ENCODE results near the gene PTPRK. TPM values are rescaled to one million over a fixed set of nuclear protein-coding genes. Genes with fewer than 3 reads are reported as not detected.
A peak's percentile ranks its signal among the peaks of the same experiment; 100 is the strongest.

The PTPRK gene
- total RNA-seq, 1 experiment from 2014 or later = 69.4 TPM

DNA sequence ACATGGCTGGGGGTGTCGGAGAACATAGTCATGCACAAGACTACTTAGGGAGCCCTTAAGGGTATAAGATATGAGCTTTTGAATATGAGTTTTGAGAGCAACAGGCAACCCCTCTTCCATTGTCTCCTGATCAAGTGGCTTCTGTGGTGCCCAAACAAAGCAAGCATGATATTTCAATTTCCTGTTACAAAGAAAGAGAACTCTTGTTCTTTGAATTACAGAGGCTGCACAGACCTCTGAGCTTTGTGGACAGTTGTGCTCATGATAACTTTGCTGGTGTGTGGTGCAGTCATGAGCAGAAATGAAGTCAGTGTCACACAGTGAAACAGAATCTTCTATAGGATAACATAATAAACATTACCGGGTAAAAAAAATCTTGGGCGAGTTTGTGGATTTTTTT is 552.7 kb downstream of the PTPRK start:
- DNase-seq (ENCODE audit: low read depth) = no peak

DNA sequence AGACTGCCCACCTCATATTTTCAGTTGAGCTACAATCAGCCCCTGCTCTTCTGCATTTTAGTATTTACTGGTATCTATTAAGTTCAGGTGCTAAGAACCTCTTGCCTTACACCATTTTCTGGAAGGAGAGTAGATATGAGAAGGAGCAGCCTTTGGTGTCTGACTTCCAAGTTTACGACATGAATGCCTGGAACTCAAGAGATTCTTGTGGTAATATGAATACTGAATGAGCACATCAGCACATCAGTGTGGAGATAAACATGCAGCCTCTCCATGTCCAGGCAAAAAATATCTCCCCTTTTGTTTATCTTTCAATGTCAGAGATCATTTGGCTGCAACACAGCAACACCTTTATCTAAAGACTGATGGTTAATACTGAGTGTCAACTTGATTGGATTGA is 553.8 kb downstream of the PTPRK start:
- DNase-seq (ENCODE audit: low read depth) = no peak

DNA sequence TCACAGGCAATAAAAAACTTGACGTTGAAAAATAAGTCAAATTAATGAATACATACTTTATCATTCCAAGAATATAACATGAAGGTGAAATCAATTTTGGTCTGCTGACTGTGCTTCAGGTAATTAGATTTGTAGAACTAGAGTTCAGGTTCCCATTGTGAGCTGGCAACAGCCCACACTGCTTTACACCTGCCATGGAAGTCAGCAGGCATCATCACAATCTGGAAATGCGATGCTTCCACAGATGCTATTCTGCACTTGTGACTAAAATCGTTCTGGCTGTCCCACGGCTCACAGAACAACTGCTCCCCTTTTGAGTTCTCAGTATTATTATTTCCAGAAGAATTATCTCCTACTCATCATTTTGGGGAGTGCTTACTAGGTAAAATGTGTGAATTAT is 556.9 kb downstream of the PTPRK start:
- no peak for DNase-seq (ENCODE audit: low read depth)

DNA sequence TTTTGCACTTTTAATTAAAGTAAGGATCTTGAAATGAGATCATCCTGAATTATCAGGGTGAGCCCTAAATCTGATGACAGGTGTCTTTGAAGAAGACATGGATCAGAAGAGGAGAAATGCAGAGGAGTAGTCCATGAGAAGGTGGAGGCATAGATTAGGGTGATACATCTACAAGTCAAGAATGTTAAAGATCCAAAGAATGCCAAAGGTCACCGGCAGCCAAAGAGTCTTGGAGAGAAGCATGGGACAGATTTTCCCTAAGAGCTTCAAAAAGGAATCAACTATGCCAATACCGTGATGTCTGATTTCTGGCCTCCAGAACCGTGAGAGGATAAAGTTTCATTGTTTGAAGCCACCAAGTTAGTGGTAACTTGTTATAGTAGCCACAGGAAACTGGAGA is 560.5 kb downstream of the PTPRK start:
- no peak for DNase-seq (ENCODE audit: low read depth)

DNA sequence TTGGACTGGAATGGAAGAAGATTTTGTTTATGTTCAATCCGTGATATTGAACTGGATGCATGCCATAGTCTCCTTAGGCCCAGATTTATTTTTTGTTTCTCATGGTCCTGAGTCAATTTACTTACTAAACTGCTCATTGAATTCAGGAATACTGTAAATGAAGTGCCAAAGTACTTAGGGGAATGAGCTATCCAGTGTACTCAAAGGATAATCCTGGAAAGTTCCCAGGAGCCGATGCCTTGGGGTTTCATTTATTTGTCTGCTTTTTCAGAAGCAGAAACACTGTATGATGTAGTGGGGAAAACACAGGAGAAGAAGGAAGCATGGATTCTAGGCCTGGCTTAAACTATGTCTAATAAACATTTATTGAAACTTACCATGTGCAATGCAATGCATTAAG is 563.4 kb downstream of the PTPRK start:
- DNase-seq (ENCODE audit: low read depth) = no peak

DNA sequence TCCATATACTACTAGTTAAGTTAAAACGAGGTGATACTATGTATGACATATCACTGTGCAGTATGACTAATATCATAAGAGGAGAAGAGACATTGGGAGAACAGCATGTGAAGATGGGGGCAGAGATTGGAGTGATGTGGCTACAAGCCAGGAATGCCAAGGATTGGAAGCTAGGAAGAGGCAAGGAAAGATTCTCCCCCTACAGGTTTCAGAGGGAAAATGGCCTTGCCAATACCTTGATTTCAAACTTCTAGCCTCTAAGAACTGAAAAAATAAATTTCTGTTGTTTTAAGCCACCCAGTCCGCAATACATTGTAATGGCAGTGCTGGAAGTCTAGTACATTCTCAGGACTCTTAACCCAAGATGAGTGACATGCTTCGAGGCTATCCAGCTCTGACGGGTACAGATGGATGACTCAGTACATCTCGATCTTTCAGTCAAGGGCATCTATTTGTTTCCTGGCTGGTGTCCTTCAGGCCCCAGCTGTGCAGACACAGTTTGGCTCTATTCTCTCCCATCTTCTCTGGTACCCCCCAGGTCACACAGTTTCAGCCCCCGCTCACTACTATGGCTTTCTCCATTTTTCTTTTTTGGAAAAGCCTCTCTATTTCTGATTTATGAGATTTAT is 564.0 kb downstream of the PTPRK start:
- peak; percentile 52 for DNase-seq (ENCODE audit: low read depth)

DNA sequence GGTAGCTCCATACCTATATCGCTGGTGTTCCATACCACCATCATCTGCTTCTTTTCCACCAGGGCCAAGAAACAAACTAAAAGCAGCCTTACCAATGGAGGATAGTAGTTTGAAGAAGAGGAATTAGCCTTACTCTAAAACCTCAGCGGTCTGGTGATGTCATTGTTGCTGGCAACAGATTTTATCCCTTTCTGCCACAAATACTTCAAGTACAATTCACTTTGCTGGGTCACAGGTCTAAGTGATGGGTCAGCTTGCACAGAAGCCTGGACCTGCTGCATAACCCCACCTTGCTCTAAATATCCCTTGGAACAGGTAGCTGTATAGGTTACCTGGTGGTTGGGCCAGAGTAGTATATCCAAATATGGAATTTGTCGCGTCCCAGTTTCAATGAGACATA is 566.3 kb downstream of the PTPRK start:
- DNase-seq (ENCODE audit: low read depth) = peak; percentile 37

DNA sequence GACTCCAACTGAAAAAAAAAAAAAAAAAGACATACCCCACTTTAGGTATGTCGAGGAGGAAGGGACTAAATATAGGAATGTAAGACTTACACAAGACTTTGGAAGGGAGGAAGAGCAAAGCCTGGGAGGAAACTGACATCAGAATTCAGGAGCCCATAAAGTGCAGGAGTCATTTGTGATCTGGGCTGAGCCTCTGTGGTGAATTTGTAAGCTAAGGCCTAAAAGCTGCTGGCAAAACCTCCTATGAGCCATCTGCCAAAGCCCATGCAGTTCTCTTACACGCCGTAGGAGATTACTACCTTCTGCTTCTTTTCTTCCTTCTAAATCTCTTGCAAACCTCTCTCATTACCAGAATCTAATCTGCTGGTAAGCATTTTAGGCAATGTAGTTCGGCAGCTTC is 567.6 kb downstream of the PTPRK start:
- no peak for DNase-seq (ENCODE audit: low read depth)

DNA sequence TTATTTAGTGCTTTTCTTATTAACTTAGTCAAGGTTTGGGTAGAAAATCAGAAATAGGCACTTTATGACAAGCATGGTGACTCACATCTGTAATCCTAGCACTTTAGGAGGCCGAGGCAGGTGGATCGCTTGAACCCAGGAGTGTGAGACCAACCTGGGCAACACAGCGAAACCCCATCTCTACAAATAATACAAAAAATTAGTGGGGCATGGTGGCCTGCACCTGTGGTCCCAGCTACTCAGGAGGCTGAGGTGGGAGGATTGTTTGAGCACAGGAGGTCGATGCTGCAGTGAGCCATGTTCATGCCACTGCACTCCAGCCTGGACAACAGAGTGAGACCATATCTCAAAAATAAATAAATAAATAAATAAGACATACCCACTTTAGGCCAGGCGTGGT is 568.2 kb downstream of the PTPRK start:
- no peak for DNase-seq (ENCODE audit: low read depth)

DNA sequence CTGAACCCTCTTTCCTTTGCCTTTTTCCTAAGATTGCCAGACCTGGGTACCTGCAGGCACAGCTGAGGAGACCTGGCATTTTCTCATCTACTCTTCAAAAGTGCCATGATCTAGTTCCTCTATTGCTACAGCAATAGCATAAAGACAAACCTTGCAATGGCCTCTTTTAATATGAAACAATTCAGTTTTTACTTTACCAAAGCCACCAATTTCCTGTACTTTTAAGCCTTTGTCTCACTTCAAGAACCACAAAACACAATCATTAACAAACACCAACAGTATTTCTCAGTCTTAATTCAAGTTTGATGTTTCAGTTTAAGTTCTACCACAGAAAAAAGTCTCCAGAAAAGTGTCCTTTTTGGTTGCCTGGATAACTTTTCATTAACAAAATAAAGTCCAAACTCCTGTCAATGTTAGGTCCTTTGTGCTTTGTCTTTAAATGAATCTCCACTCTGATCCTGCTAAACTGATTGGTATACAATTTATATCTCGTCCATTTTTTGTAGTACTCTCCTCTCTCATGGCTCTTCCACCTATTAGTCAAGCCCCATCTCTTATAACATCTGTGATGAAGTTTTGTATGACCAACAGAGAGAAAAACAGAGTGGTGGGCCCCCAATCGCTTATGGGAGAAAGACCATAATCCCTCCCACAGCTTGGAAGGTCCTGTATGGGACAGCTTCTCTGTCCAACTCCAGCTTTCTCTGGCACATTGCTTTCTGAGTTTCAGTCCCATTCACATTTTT is 569.1 kb downstream of the PTPRK start:
- DNase-seq (ENCODE audit: low read depth) = no peak

DNA sequence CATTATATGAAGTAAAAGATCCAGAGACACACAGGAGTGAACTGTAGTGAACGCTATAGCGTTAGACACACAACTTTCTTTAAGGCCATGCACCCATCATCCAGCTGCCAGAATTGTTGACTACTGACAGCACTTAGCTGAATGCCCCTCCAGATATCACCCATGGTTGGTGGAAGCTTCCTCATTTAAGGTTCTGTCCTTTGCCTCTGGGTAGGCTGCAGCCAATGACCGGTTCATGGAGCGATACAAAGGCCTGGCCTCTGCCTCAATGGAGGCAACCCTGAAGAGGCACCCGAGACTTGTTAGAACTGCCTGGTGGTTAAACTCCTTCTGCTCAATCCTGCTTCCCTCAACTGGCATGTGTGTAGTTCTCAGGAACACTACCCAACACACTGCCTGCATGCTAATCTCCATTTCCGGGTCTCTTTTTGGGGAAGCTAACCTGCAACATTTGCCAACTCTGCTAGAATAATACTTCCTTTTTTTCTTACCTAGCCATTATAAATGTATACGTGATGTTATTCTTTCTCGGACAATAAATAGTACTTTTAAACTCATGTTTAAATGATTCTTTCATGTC is 569.7 kb downstream of the PTPRK start:
- no peak for DNase-seq (ENCODE audit: low read depth)

DNA sequence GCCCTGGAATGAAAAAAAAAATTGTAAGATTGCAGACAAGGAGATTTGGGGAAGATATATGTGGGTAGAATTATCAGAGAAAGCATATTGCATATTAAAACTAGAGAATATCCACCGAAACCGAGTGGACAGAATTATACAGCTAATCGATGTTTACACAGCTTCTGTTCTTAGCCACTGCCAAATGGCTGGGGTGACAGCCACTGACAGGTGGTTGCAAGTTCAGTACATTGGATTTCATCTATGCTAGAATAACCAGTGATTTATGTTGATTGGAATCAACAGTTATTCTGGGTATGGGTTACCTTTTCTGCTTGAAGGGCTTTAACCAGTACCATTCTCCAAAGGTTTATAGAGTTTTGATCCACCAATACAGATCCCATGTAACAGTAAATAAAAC is 571.1 kb downstream of the PTPRK start:
- no peak for DNase-seq (ENCODE audit: low read depth)

DNA sequence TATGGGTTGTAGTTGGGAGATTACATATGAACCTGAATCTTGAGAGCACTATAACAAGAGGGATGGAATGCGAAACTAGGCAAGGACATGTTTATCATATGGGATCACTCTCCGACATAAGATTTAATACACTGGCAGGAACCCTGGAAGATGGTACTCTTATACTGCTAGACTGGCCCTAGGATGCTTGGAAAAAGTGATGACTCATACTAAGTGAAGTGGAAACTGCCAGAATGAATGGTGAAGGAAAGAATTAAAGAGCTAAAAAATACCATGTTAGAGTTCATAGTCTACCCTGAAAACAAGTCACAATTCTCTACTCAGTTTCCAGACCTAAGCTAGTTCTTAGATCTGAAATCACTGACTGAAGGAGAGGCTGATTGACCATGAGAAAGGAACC is 574.0 kb downstream of the PTPRK start:
- DNase-seq (ENCODE audit: low read depth) = no peak

DNA sequence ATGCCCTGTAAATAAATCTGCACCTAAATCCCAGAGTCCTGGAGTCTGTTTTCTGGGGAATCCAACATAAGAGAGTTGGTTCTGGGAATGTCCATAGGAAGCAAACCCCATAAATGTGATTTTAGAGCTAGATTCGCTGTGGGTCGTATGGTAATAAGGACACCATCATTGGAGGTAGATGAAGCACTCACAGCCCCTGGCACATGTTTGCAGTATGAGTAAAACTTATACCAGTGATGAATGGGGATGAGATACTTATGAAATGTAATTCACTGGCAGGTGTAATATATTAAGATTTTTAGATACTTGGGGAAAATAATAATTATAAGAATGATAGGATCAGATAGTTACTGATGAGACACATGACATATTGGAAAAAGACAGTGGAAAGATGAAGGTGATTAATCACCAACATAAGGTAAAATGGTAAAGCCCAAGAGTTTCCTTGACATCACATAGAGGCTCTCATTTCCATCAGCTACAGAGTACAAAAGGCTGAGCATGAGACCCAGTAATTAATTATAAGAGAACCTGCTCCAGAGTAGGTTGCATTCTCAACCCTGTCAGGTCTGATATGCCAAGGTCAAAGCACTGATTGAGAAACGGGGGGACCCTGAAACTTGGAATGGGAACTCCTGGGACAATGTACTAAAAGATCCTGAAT is 574.8 kb downstream of the PTPRK start:
- no peak for DNase-seq (ENCODE audit: low read depth)

DNA sequence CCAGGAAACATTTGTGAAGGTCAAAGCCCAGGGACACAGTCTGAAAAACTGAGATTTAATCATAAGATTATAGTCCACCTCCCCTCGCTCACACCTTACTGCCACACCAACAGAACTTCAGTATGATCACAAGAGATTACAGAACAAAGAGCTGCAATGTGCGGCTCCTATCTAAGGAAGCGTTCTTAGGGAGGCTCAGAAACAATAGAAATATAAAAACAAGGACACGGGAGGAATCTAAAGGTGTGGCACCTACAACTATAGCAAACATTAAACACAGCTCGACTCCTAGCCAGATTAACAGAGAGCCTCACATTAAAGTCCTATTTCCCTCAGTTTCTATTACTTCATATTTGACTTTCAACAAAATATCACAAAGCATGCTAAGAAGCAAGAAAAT is 579.2 kb downstream of the PTPRK start:
- DNase-seq (ENCODE audit: low read depth) = no peak

DNA sequence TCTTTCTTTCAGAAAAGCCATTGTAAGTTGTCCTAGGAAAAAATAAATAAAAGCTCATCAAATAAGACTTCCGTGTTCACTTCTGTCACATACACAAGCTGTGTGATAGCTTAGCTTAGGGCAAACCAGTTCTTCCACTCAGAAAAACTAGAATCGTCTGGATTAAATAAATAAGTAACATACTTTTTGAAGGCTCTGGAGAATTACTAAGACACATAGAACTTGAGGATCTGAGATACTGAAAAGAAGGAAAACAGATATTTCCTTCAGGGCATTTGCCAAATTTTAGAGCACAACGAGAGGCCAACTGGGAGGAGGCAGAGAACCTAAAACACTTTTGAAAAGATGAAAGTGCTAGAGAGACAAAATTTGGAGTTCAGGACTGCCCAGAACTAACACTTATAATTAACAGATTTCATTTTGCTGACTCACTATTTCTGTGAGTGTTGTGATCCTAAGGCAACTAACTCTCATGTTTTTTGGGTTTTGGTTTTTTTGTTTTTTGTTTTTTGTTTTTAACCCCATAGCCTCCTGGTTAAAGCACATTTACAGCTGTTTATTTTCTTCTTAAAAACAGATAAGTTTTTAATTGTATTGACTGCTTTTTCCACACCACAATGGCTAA is 580.8 kb downstream of the PTPRK start:
- peak; percentile 25 for DNase-seq (ENCODE audit: low read depth)

DNA sequence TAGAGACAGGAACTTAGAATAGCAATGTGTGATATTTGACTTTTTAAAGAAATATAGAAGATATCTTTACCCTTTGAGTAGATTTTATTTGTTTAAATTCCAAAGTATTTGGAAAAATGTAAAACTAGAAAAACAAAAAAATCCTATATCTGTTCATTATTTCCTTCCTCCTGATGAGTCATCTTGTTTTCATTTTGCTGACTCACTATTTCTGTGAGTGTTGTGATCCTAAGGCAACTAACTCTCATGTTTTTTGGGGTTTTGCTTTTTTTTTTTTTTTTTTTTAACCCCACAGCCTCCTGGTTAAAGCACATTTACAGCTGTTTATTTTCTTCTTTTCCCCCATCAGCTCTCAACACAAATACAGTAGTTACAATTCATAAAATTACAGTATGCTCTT is 581.7 kb downstream of the PTPRK start:
- peak; percentile 75 for DNase-seq (ENCODE audit: low read depth)

DNA sequence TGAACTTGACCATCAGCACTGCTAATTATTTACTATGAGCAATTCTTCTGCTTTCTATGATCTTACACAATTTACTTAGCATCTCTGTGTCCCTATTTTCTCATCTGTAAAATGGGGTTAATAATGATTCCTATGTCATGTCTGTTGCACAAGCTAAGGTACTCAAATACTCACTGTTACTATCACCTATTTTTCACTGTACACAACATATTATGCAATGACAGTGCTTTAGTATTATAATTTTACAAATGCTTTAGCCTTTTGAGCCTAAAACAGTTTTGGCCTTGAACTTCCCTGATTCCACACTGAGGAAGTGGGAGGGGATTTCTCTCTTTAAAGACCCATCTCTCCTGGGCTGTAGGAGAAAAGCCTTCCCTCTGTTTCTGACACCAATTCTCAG is 582.7 kb downstream of the PTPRK start:
- no peak for DNase-seq (ENCODE audit: low read depth)

DNA sequence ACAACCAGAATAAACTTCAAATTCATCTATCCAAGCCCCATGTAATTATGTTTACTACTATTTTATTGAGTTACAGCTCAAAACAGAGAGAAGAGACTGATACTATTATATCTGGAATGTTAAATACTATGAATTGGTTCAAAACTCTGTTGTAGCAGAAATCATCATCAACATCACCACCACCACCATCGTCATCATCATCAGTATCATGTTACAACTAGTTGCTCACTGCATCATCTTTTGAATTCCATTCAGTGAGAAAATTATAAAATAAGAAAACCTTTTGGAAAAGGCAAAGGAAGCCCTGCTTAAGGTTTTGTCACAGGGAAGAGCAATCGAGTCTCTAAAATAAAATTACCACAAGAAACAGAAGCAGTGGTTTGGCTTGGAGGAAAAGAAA is 583.3 kb downstream of the PTPRK start:
- DNase-seq (ENCODE audit: low read depth) = no peak

DNA sequence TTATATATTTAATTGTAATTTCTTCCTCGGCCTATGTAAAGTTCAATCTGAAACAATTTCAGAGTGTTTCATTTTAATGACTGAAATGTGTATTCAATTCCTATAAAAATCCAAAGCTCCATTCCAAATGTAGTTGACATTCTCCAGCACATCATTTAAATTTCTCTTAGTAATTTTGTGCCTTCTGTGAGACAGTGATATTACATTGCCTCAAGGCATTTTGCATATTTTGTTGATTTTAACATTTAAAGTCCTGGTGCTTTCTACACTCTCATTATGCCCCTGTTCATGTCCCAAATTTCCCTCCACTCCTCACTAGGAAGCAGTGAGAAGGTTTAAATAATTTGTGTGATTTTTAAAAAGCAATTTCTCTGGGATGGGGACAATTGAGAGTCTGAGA is 585.4 kb downstream of the PTPRK start:
- DNase-seq (ENCODE audit: low read depth) = no peak

DNA sequence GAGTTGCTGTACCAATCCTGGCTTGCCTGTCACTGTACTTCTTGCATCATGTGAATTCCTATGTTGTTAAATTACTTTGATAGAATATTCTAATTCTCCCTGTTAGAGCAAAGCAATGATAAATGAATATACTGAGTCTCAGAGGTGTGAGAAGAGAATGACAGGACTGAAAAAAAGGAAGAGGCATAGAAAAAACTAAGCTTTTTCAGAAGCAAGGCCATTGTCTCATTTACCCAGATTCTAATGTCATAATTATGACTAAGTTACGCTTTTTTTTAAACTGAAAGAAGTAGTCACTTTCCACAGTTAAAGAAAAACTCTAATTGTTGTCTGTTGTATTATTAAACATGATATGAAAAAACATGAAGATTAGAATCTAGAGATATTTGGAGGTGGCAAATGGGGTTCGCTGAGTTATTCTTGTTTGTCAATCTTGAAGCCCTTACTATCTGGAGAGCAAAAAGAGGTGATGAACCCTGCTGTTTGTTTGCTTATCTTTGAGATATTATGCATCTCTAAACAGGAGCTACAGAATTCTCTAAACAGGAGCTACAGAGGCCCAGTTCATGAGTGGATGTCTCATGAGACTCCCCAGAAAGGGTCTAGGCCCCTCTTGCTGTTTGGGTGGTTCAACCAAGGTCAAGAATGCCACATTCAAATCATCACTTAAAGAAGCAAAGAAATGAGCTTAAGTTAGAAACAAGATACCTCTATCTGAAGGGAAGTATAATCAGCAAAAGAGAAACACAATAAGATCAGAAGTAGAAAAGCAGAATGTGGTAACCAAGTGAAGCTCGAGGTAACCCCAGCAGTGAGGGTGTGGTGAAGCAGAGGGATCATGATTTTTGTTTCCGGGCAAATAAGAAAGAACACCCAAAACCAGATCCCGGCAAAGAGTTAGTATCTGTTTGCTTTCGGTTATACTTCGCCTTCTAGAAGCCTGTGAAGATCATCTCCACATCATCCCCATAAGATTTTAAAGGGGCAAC is 586.3 kb downstream of the PTPRK start:
- DNase-seq (ENCODE audit: low read depth) = no peak
